HUES48 (cell line): ENCODE measurements around the gene PPP1R2B.
A peak's percentile ranks its signal among the peaks of the same experiment; 100 is the strongest.

Experiments
- H3K27ac ChIP-seq: one replicate; pipeline ENCODE4 v1.7.0; 2013; ENCODE audit warnings: low read depth, low read length, inconsistent platforms
- H3K27me3 ChIP-seq: 2 replicates; pipeline ENCODE4 v1.6.1; 2013; ENCODE audit warnings: mild to moderate bottlenecking, low read length; ENCODE audit not compliant: control insufficient read depth, insufficient read depth
- H3K36me3 ChIP-seq: 2 replicates; pipeline ENCODE4 v1.6.1; 2013; ENCODE audit warnings: low read length; ENCODE audit not compliant: control insufficient read depth, insufficient read depth
- H3K4me1 ChIP-seq: 2 replicates; pipeline ENCODE4 v1.6.1; 2013; ENCODE audit warnings: mild to moderate bottlenecking, low read length; ENCODE audit not compliant: control insufficient read depth, insufficient read depth
- H3K4me3 ChIP-seq: 2 replicates; pipeline ENCODE4 v1.5.1; 2013; ENCODE audit warnings: mild to moderate bottlenecking, low read depth, low read length
- H3K9ac ChIP-seq: 2 replicates; pipeline ENCODE4 v1.6.1; 2013; ENCODE audit warnings: mild to moderate bottlenecking, low read depth, low read length, moderate library complexity
- H3K9me3 ChIP-seq: 2 replicates; pipeline ENCODE4 v1.6.1; 2013; ENCODE audit warnings: low read length; ENCODE audit not compliant: control insufficient read depth, insufficient read depth

The PPP1R2B gene

GRCh38 chr5:156850206-156850751, at the start of gene PPP1R2B:
PPP1R2B (plus strand) TSS chr5:156850295; CDS start chr5:156850563, 268 bp downstream.
- Histone ChIP-seq H3K4me1 (no peaks in the 10 kb centered on the region), H3K36me3 (no peaks in the 10 kb centered on the region), H3K27ac (no peak within 1 kb of the TSS), H3K27me3 (no peaks in the 10 kb centered on the region), H3K9me3 (no peaks in the 10 kb centered on the region), H3K9ac (no peak within 1 kb of the TSS), H3K4me3 (no peak within 1 kb of the TSS)

DNA sequence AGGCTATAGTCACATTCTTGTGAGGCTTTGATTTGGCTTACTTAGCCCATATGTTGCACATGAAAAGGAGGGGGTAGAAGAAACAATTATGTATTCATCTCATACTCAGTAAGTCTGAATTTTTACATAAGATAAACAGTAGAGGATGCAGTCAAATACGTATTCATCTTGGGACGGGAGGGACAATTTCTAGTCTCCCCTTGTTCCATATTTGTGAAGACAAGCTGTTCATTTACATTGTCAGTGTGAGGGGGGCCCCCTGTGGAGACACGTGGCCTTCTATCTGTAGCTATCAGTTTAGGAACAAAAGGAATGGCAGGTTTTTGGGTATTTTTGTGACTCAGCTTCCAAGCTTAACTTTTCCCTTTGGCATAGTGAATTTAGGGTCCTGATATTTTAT, 49.2 kb upstream of the PPP1R2B start:
- Histone ChIP-seq H3K9ac (peak overlapping the region; percentile 60), H3K27me3 (no peaks in the 10 kb centered on the region), H3K4me1 (peaks cover 74% of the 10 kb centered on the region), H3K36me3 (no peaks in the 10 kb centered on the region), H3K4me3 (no peak overlapping the region), H3K9me3 (peaks cover under 1% of the 10 kb centered on the region; the same call in 1 of the 2 replicates), H3K27ac (peak overlapping the region; percentile 87)

DNA sequence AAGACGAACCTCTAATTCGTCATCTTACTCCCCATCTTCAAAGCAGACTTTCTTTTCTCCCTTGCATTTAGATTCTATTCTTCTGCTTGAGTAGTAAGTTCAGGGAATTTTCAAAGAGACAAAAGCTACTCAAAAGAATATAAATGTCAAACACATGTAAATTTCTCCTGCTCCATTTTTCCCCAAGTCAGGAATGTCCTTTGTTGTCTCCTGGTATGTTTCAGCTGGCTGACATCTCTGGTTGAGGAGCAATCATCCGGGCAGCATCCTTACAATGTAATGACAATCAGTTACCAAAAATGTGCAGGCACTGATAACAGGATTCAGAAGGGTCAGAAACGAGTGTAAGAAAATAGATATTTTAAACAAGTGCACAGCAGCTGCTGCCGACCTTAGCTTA, 47.6 kb upstream of the PPP1R2B start:
- Histone ChIP-seq H3K9me3 (peaks cover 8% of the 10 kb centered on the region), H3K27ac (peak overlapping the region; percentile 87), H3K9ac (peak overlapping the region; percentile 56), H3K27me3 (no peaks in the 10 kb centered on the region), H3K36me3 (no peaks in the 10 kb centered on the region), H3K4me1 (peaks cover 67% of the 10 kb centered on the region), H3K4me3 (peak overlapping the region; percentile 16; the same call in 1 of the 2 replicates)

DNA sequence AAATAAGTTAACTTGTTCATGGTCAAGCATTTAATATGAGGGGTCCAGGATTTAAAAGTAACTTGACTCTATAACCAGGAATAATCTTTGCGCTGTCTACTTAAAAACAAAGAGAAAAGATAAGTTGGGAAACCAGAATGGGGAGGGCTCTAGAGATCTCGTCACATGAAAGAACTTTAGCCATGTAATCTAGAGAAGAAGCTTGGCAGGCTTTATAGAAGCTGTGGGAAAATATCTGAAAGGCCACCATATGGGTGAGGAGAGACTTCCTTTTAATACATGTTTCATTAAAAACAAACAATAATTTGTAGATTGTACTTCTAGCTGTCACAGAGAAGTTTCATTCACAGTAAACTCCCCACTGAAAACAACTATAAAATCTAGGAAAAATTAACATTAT, 46.7 kb upstream of the PPP1R2B start:
- H3K36me3 ChIP-seq: no peaks in the 10 kb centered on the region
- peaks cover 8% of the 10 kb centered on the region for H3K9me3 ChIP-seq
- H3K27me3 ChIP-seq: no peaks in the 10 kb centered on the region
- peak overlapping the region; percentile 56; the same call in 1 of the 2 replicates for H3K9ac ChIP-seq
- peaks cover 60% of the 10 kb centered on the region for H3K4me1 ChIP-seq
- H3K4me3 ChIP-seq: no peak overlapping the region
- peak overlapping the region; percentile 87 for H3K27ac ChIP-seq

DNA sequence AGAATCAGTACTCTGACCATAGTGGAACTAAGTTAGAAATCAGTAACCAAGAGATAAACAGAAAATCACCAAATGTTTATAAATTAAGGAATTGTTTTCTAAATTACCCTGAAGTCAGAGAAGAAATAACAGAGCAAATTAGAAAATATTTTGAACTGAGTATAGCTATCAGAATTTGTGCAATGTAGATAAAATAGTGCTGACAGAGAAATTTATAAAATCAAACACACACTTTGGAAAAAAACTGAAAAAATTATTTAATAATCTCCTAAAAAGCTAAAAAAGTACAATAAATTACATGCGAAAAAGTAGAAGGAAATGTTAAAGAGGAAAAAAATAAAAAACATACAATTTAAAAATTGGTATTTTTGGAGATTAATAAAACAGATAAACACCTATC, 37.1 kb upstream of the PPP1R2B start:
- no peaks in the 10 kb centered on the region for H3K27me3 ChIP-seq
- no peak overlapping the region for H3K4me3 ChIP-seq
- no peak overlapping the region for H3K9ac ChIP-seq
- no peaks in the 10 kb centered on the region for H3K9me3 ChIP-seq
- H3K27ac ChIP-seq: no peak overlapping the region
- peaks cover 11% of the 10 kb centered on the region for H3K4me1 ChIP-seq
- H3K36me3 ChIP-seq: no peaks in the 10 kb centered on the region

DNA sequence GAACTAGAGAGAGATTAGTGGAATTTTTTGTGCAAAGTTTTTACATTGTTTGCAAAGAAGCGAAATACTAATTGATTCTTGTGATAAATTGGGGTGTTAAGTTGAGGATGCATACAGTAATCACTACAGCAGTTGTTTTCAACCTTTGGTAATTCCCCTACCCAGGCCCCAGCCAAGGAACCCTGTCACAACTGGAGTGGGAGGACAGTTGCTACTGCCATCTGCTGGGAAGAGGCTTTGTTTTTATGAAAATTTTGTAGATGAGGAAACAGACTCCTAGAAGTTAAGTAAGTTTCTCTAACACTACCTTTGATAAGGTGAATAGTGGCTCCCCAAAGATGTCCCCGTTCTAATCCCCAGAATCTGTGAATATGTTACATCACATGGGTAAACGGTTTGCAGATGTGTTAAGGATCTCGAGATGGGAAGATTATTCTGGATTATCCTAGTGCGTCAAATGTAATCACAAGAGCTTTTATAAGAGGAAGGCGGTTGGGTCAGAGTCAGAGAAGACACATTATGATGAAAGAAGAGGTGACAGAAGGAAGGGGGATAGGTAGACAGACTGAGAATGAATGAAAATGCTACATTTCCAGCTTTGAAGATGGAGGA, 34.0 kb upstream of the PPP1R2B start:
- H3K9me3 ChIP-seq: no peaks in the 10 kb centered on the region
- H3K9ac ChIP-seq: no peak overlapping the region
- H3K27me3 ChIP-seq: no peaks in the 10 kb centered on the region
- peaks cover 19% of the 10 kb centered on the region for H3K4me1 ChIP-seq
- no peak overlapping the region for H3K4me3 ChIP-seq
- H3K27ac ChIP-seq: no peak overlapping the region
- H3K36me3 ChIP-seq: no peaks in the 10 kb centered on the region

- no peaks in the 10 kb centered on the region for H3K9me3 ChIP-seq
- no peak overlapping the region for H3K27ac ChIP-seq
- no peak overlapping the region for H3K4me3 ChIP-seq
- H3K9ac ChIP-seq: no peak overlapping the region
- H3K4me1 ChIP-seq: peaks cover 22% of the 10 kb centered on the region
- no peaks in the 10 kb centered on the region for H3K27me3 ChIP-seq
- no peaks in the 10 kb centered on the region for H3K36me3 ChIP-seq
Observed at GRCh38 chr5:156819537-156819936, 30.6 kb upstream of the PPP1R2B start.

GRCh38 chr5:156819967-156820581, 30.0 kb upstream of the PPP1R2B start:
- Histone ChIP-seq H3K27me3 (no peaks in the 10 kb centered on the region), H3K4me3 (no peak overlapping the region)

GRCh38 chr5:156824241-156824640, 25.9 kb upstream of the PPP1R2B start:
- H3K9me3 ChIP-seq: no peaks in the 10 kb centered on the region
- H3K27me3 ChIP-seq: no peaks in the 10 kb centered on the region
- H3K36me3 ChIP-seq: no peaks in the 10 kb centered on the region
- no peak overlapping the region for H3K4me3 ChIP-seq
- peaks cover 20% of the 10 kb centered on the region; the same call in 1 of the 2 replicates for H3K4me1 ChIP-seq
- no peak overlapping the region for H3K27ac ChIP-seq
- H3K9ac ChIP-seq: no peak overlapping the region

More at GRCh38 chr5:156819967-156820581, 30.0 kb upstream of the PPP1R2B start:
- H3K4me1 ChIP-seq: peaks cover 27% of the 10 kb centered on the region
- no peak overlapping the region for H3K27ac ChIP-seq
- no peaks in the 10 kb centered on the region for H3K36me3 ChIP-seq
- H3K9me3 ChIP-seq: no peaks in the 10 kb centered on the region
- no peak overlapping the region for H3K9ac ChIP-seq

DNA sequence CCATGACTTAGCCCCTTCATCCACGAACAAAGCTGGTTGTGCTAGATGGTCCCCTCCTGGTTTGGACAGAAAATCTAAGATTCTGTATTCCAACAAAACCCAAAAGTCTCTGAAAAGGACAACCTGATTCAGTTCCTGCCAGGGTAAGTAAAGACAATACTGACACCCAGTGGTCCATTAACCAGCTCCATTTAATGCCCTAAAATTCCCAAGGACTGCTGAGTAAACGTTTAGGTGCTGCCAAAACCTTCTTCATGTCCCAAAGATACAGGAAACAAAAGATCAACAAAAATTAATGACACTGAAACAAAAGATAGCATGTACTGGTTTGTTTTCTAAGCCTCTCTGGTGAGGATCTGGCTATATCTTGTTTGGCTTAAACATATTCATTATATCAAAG, 25.3 kb upstream of the PPP1R2B start:
- Histone ChIP-seq H3K4me3 (no peak overlapping the region), H3K27ac (no peak overlapping the region), H3K36me3 (no peaks in the 10 kb centered on the region), H3K27me3 (no peaks in the 10 kb centered on the region), H3K4me1 (peaks cover 17% of the 10 kb centered on the region; the same call in 1 of the 2 replicates), H3K9ac (no peak overlapping the region), H3K9me3 (no peaks in the 10 kb centered on the region)

GRCh38 chr5:156825688-156826087, 24.4 kb upstream of the PPP1R2B start:
- Histone ChIP-seq H3K9ac (no peak overlapping the region), H3K4me1 (peaks cover 11% of the 10 kb centered on the region; the same call in 1 of the 2 replicates), H3K27ac (no peak overlapping the region)

More at GRCh38 chr5:156825688-156826087, 24.4 kb upstream of the PPP1R2B start:
- Histone ChIP-seq H3K36me3 (no peaks in the 10 kb centered on the region), H3K9me3 (no peaks in the 10 kb centered on the region), H3K27me3 (no peaks in the 10 kb centered on the region), H3K4me3 (no peak overlapping the region)
